RWPE1 (cell line): Measurements from ENCODE around the gene TBC1D5.

Experiments used
- CTCF ChIA-PET: fragments of 350-600 bp; sonication (Branson Sonifier 250); formaldehyde crosslinking; extraction: SDS; loops from one replicate; lab custom pipeline; 2021; lab: Yijun Ruan, JAX
- POLR2A ChIA-PET: fragments of 400-600 bp; formaldehyde crosslinking; extraction: SDS; loops from one replicate; lab custom pipeline; 2020; ENCODE audit warnings: antibody characterized with exemption; ENCODE audit not compliant: low non-redundant PET; lab: Yijun Ruan, JAX
- DNase-seq: peaks from one replicate; pipeline ENCODE4 v3.0.0; 2012; ENCODE audit warnings: low spot score
- H3K27ac ChIP-seq: fragments of 450-650 bp; 2 replicates; pipeline ENCODE4 v1.5.1; 2017
- CTCF ChIP-seq: fragments of 450-650 bp; conservative IDR thresholded peaks from 2 replicates; pipeline ENCODE4 v1.5.1; 2017; ENCODE audit warnings: low read depth, mild to moderate bottlenecking

Gene TBC1D5

GRCh38 chr3:17201538-17201937 is 540.9 kb downstream of the TBC1D5 start:
- ChIA-PET POLR2A (no interaction called here), CTCF (no interaction called here)
- no peak for TF ChIP-seq CTCF

GRCh38 chr3:17195856-17196604 is 546.4 kb downstream of the TBC1D5 start:
- no peak for TF ChIP-seq CTCF
- POLR2A ChIA-PET: no interaction called here
- no peak for DNase-seq
- CTCF ChIA-PET: interaction anchor here (0.6 to 0.8 kb wide), 2 partner anchors 569 to 599 kb away, joined by 4 read pairs; no protein-coding TSS in a partner anchor
- no peak overlapping the region for H3K27ac ChIP-seq

More at GRCh38 chr3:17201538-17201937, 540.9 kb downstream of the TBC1D5 start:
- no peak overlapping the region for H3K27ac ChIP-seq
- no peak for DNase-seq

GRCh38 chr3:17195192-17195611 is 547.2 kb downstream of the TBC1D5 start:
- ChIA-PET CTCF (interaction anchor here (0.6 kb wide), 1 partner anchor 568 kb away, joined by 4 read pairs; no protein-coding TSS in a partner anchor), POLR2A (no interaction called here)
- no peak for TF ChIP-seq CTCF
- no peak overlapping the region for H3K27ac ChIP-seq
- no peak for DNase-seq

- ChIA-PET POLR2A (no interaction called here), CTCF (no interaction called here)
- H3K27ac ChIP-seq: no peak overlapping the region
- no peak for DNase-seq
- no peak for TF ChIP-seq CTCF
Observed at GRCh38 chr3:17194116-17194515, 548.3 kb downstream of the TBC1D5 start.

- ChIA-PET POLR2A (no interaction called here), CTCF (no interaction called here)
Observed at GRCh38 chr3:17192995-17193394, 549.4 kb downstream of the TBC1D5 start.

GRCh38 chr3:17190353-17191078 is 551.9 kb downstream of the TBC1D5 start:
- ChIA-PET CTCF (no interaction called here), POLR2A (no interaction called here)
- H3K27ac ChIP-seq: no peak overlapping the region
- TF ChIP-seq CTCF: no peak
- DNase-seq: no peak

More at GRCh38 chr3:17192995-17193394, 549.4 kb downstream of the TBC1D5 start:
- no peak for TF ChIP-seq CTCF
- H3K27ac ChIP-seq: no peak overlapping the region
- no peak for DNase-seq
